Panc1 (cell line): ENCODE measurements around the gene TMEM150A. TPM values are rescaled to one million over a fixed set of nuclear protein-coding genes. Genes with fewer than 3 reads are reported as not detected.
"Not testable (repeated sequence)": the region's sequence is repeated elsewhere in the genome, so short reads cannot be mapped to it uniquely, and the experiment has no call there.

ENCODE experiments used
- ATAC-seq: fragments of 200-7000 bp; cut with Tn5 transposase; 2 replicates; pipeline ENCODE4 v1.9.1; 2020; ENCODE audit warnings: mild to moderate bottlenecking, moderate library complexity
- BruUV-seq: library from RNA; stranded (reverse); fragments of 400-500 nt; replicated peaks from 2 replicates; lab custom pipeline; 2021; lab: Mats Ljungman, UMichigan
- CTCF ChIA-PET: fragments of 300-600 bp; sonication (Branson Sonifier 250); formaldehyde crosslinking; loops from one replicate; lab custom pipeline; 2022; ENCODE audit warnings: antibody characterized with exemption; lab: Charles Lee
- POLR2A ChIA-PET: fragments of 300-600 bp; sonication (Branson Sonifier 250); formaldehyde crosslinking; loops from one replicate; lab custom pipeline; 2022; ENCODE audit warnings: antibody characterized with exemption; lab: Charles Lee
- DNase-seq: peaks from one replicate; pipeline ENCODE4 v3.0.0-alpha.2; 2010; ENCODE audit warnings: low read depth, low spot score
- H3K27ac ChIP-seq: 2 replicates; pipeline ENCODE4 v1.5.1; 2011; ENCODE audit warnings: mild to moderate bottlenecking, low read length, inconsistent platforms
- H3K27me3 ChIP-seq: fragments of 200-500 bp; sonication (Bioruptor generic); 2 replicates; pipeline ENCODE4 v1.6.0; 2014; ENCODE audit warnings: low read length, inconsistent platforms; ENCODE audit not compliant: control insufficient read depth, insufficient read depth
- H3K36me3 ChIP-seq: fragments of 200-500 bp; sonication (Bioruptor generic); 2 replicates; pipeline ENCODE4 v1.5.1; 2014; ENCODE audit warnings: inconsistent platforms, mild to moderate bottlenecking, low read length, moderate library complexity; ENCODE audit not compliant: control insufficient read depth, insufficient read depth
- H3K4me1 ChIP-seq: 2 replicates; pipeline ENCODE4 v1.5.1; 2011; ENCODE audit warnings: inconsistent platforms, mild to moderate bottlenecking, low read length, moderate library complexity; ENCODE audit not compliant: control insufficient read depth, insufficient read depth
- H3K4me3 ChIP-seq, 2 experiments: 2 replicates each; pipeline ENCODE4 v1.5.1; 2011 to 2012; ENCODE audit warnings: low read depth in 2 of 2, low read length in 2 of 2, mild to moderate bottlenecking in 2 of 2, inconsistent platforms in 1 of 2, moderate library complexity in 1 of 2
- H3K9me3 ChIP-seq: fragments of 200-500 bp; sonication (Bioruptor generic); 2 replicates; pipeline ENCODE4 v1.5.1; 2014; ENCODE audit warnings: low read depth, mild to moderate bottlenecking, inconsistent platforms, low read length, moderate library complexity; ENCODE audit not compliant: control insufficient read depth, insufficient read depth
- CTCF ChIP-seq: fragments of 450-650 bp; IDR thresholded peaks from 2 replicates; pipeline ENCODE4 v1.5.1; 2017; ENCODE audit warnings: mild to moderate bottlenecking
- POLR2AphosphoS5 ChIP-seq: IDR thresholded peaks from 2 replicates; pipeline ENCODE4 v1.6.1; 2012; ENCODE audit warnings: mild to moderate bottlenecking, low read depth, low read length, moderate library complexity
- REST ChIP-seq, 2 experiments: IDR thresholded peaks; 2 replicates each; pipeline ENCODE4 v1.6.1; 2011 to 2012; ENCODE audit warnings: low read depth in 2 of 2, control low read depth in 1 of 2, low read length in 1 of 2, mild to moderate bottlenecking in 1 of 2, moderate library complexity in 1 of 2; ENCODE audit not compliant: insufficient read depth in 1 of 2
- SIN3A ChIP-seq: IDR thresholded peaks from 2 replicates; pipeline ENCODE4 v1.6.1; 2012; ENCODE audit warnings: low read depth, mild to moderate bottlenecking, low read length, moderate library complexity, borderline replicate concordance; ENCODE audit not compliant: insufficient read depth
- TCF7L2 ChIP-seq: IDR thresholded peaks from 2 replicates; pipeline ENCODE4 v1.6.1; 2011; ENCODE audit warnings: mild to moderate bottlenecking, low read depth, low read length, inconsistent platforms
- in situ Hi-C: cut with HindIII; loops from 2 replicates; pipeline ENCODE4 v1.10.0; 2016; ENCODE audit warnings: low sequenced_read_pairs, low pct_unique_long_range_greater_than_20kb
- intact Hi-C: fragments of 100-400 bp; cut with micrococcal nuclease; formaldehyde crosslinking; loops from one replicate; pipeline ENCODE4 v1.10.0; 2022; ENCODE audit not compliant: unreplicated experiment
- total RNA-seq: library from RNA; stranded (reverse); gene quantifications from one replicate; pipeline ENCODE4 v1.2.1, GENCODE V29; 2021; ENCODE audit not compliant: unreplicated experiment

The TMEM150A gene
- total RNA-seq, 1 experiment from 2014 or later: 30.4 TPM

GRCh38 chr2:85560812-85561279, 41.7 kb downstream of the TMEM150A start:
- ChIA-PET POLR2A (interaction anchor here (0.6 to 0.7 kb wide), 3 partner anchors 11 to 503 kb away, joined by 3 to 13 read pairs (median 8); no protein-coding TSS in a partner anchor), CTCF (interaction anchor here (0.6 to 0.7 kb wide), 2 partner anchors 40 to 140 kb away, joined by 6 to 9 read pairs; no protein-coding TSS in a partner anchor)
- no TSS peak for BruUV-seq
- H3K4me1 ChIP-seq: peaks cover 6% of the 10 kb centered on the region; the same call in 1 of the 2 replicates
- H3K9me3 ChIP-seq: no peaks in the 10 kb centered on the region
- ATAC-seq: no peak; the same call in 1 of the 2 replicates
- peak overlapping the region; percentile 71 to 95 for H3K4me3 ChIP-seq
- in situ Hi-C loops: no loop called here
- intact Hi-C loops: loop anchor here (2.0 kb wide), 1 partner anchor 48 kb away; no protein-coding TSS in a partner anchor
- peak overlapping the region; percentile 73 for H3K27ac ChIP-seq
- H3K36me3 ChIP-seq: peaks cover 4% of the 10 kb centered on the region; the same call in 1 of the 2 replicates
- no peaks in the 10 kb centered on the region for H3K27me3 ChIP-seq
- no peak for TF ChIP-seq POLR2AphosphoS5
- TF ChIP-seq CTCF: no peak
- no peak for TF ChIP-seq TCF7L2
- TF ChIP-seq SIN3A: no peak
- TF ChIP-seq REST (IDR thresholded peaks at IDR 0.05; ENCODE audit: insufficient read depth in 1 of 2, low read depth in 2 of 2, low read length in 1 of 2): no peak
- no peak for DNase-seq

- H3K27me3 ChIP-seq, CTCF ChIA-PET, BruUV-seq, in situ Hi-C loops, H3K9me3 ChIP-seq, ATAC-seq, H3K36me3 ChIP-seq, DNase-seq, H3K4me1 ChIP-seq: not testable (repeated sequence)
- intact Hi-C loops: loop anchor here (2.0 kb wide), 1 partner anchor 48 kb away; no protein-coding TSS in a partner anchor
- Histone ChIP-seq H3K4me3 (peak overlapping the region; percentile 71 to 95), H3K27ac (peak overlapping the region; percentile 73)
- POLR2A ChIA-PET: interaction anchor here (0.6 kb wide), 1 partner anchor 11 kb away, joined by 3 read pairs; no protein-coding TSS in a partner anchor
These were observed 42.1 kb downstream of the TMEM150A start for GRCh38 chr2:85560403-85560726.

GRCh38 chr2:85558160-85558559, 44.3 kb downstream of the TMEM150A start:
- ATAC-seq (no peak), DNase-seq (no peak)
- no peaks in the 10 kb centered on the region for H3K27me3 ChIP-seq
- ChIA-PET POLR2A (no interaction called here), CTCF (no interaction called here)
- in situ Hi-C loops: no loop called here
- intact Hi-C loops: no loop called here
- H3K36me3 ChIP-seq: peaks cover 6% of the 10 kb centered on the region; the same call in 1 of the 2 replicates
- H3K9me3 ChIP-seq: no peaks in the 10 kb centered on the region
- TF ChIP-seq CTCF: no peak
- TF ChIP-seq TCF7L2: no peak
- TF ChIP-seq POLR2AphosphoS5: no peak
- TF ChIP-seq SIN3A: no peak
- TF ChIP-seq REST (IDR thresholded peaks at IDR 0.05; ENCODE audit: insufficient read depth in 1 of 2, low read depth in 2 of 2, low read length in 1 of 2): no peak
- H3K4me1 ChIP-seq: peaks cover 6% of the 10 kb centered on the region; the same call in 1 of the 2 replicates
- no peak overlapping the region for H3K4me3 ChIP-seq
- no TSS peak for BruUV-seq
- H3K27ac ChIP-seq: no peak overlapping the region
